ENCODE results near the gene KCNIP4.

DNA sequence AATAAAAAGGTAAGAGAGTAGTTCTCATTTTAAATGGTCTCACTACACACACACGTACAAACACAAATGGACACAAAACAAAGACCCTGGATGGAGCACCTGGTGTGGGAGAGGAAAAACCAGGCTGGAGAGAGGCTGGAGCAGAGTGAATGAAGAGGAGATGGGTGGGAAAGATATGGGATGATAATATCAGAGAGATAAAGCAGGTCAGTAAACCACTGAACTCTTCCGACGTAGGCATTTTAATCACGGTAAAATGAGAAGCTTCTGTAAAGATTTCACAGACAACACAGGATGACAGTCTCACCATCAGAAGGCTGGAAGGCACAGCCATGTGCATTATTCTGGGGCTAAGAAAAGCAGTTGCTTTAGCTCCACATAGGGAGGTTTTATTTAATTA is 532.8 kb downstream of the KCNIP4 start:
- TF ChIP-seq POLR2A (IDR thresholded peaks at IDR 0.05; ENCODE audit: low read depth, low read length) (no peak), CHD2 (IDR thresholded peaks at IDR 0.05; ENCODE audit: borderline replicate concordance, low read depth, low read length) (no peak), CEBPB (IDR thresholded peaks at IDR 0.05; ENCODE audit: borderline replicate concordance in 1 of 2, low read depth in 2 of 2, low read length in 2 of 2) (no peak), SUZ12 (IDR thresholded peaks at IDR 0.05; ENCODE audit: unreplicated experiment) (no peak), EP300 (IDR thresholded peaks at IDR 0.05; ENCODE audit: borderline replicate concordance in 1 of 2, control insufficient read depth in 1 of 2, low read depth in 2 of 2, low read length in 2 of 2) (no peak), YY1 (IDR thresholded peaks at IDR 0.05; ENCODE audit: low read depth, low read length) (no peak), RFX5 (IDR thresholded peaks at IDR 0.05; ENCODE audit: low read depth, low read length) (no peak), SREBF2 (IDR thresholded peaks at IDR 0.05; ENCODE audit: low read length) (no peak), TCF7 (IDR thresholded peaks at IDR 0.05; ENCODE audit: borderline replicate concordance) (no peak), SMC3 (IDR thresholded peaks at IDR 0.05; ENCODE audit: borderline replicate concordance, low read length) (no peak)
- TF ChIP-seq, protein P1, sequence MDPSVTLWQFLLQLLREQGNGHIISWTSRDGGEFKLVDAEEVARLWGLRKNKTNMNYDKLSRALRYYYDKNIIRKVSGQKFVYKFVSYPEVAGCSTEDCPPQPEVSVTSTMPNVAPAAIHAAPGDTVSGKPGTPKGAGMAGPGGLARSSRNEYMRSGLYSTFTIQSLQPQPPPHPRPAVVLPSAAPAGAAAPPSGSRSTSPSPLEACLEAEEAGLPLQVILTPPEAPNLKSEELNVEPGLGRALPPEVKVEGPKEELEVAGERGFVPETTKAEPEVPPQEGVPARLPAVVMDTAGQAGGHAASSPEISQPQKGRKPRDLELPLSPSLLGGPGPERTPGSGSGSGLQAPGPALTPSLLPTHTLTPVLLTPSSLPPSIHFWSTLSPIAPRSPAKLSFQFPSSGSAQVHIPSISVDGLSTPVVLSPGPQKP (IDR thresholded peaks at IDR 0.05; ENCODE audit: low read depth, low read length) = no peak
- TF ChIP-seq, protein P2, sequence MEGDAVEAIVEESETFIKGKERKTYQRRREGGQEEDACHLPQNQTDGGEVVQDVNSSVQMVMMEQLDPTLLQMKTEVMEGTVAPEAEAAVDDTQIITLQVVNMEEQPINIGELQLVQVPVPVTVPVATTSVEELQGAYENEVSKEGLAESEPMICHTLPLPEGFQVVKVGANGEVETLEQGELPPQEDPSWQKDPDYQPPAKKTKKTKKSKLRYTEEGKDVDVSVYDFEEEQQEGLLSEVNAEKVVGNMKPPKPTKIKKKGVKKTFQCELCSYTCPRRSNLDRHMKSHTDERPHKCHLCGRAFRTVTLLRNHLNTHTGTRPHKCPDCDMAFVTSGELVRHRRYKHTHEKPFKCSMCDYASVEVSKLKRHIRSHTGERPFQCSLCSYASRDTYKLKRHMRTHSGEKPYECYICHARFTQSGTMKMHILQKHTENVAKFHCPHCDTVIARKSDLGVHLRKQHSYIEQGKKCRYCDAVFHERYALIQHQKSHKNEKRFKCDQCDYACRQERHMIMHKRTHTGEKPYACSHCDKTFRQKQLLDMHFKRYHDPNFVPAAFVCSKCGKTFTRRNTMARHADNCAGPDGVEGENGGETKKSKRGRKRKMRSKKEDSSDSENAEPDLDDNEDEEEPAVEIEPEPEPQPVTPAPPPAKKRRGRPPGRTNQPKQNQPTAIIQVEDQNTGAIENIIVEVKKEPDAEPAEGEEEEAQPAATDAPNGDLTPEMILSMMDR (IDR thresholded peaks at IDR 0.05 in 2 of 3, conservative IDR thresholded peaks at IDR 0.05 in 1 of 3; ENCODE audit: control insufficient read depth in 2 of 3, extremely low read depth in 1 of 3, insufficient read depth in 1 of 3, low read depth in 3 of 3, low read length in 3 of 3) = no peak

All from GM12878 (cell line).